Measurements from ENCODE around the gene CYGB.

CYGB gene

GRCh38 chr17:76537578-76538280 is at the start of gene CYGB:
Gene CYGB (minus strand): TSS chr17:76537709. CDS start chr17:76537542, 167 bp downstream.
- peak; percentile 62 for DNase-seq (ENCODE audit: low spot score)

DNA sequence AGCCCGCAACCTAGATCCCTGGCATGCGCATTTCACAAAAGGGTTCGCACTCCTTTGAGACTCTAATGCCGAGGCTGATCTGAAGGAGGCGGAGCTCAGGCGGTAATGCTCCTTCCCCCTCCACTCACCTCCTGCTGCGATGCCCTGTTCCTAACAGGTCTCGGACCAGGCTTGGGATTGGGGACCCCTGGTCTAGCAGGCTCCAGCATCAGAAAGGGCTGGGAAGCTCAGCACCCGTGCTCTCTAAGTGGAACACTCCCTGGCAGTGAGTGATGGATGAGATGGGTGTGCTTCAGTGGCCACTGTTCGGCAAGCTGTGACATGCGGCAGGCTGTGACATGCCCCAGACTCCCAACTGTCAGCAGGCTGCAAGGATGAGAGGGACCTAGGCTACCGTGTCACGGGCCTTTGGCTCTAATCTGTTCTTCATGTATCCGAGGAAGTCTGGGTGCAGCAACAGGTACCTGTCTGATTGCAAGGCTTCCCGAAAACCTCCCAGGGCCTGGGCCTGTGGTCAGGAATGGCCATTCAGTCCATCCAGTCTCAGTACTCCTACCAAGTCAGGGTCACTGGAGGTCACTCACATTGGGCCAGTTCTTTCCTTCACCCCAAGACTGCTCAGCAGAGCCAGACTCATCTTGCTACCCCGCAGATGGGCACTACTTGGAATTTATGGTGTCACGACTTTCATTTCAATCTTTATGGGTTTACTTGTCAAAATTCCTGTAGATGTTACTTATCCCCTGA is 49.4 kb upstream of the CYGB start:
- DNase-seq (ENCODE audit: low spot score), result no peak

- DNase-seq (ENCODE audit: low spot score), result peak; percentile 48
Observed at GRCh38 chr17:76585649-76586593, 48.4 kb upstream of the CYGB start, which contains the start of gene ST6GALNAC2. Gene ST6GALNAC2 (minus strand): TSS chr17:76585860. CDS start chr17:76585808, 52 bp downstream.

- DNase-seq (ENCODE audit: low spot score), result no peak
Observed at GRCh38 chr17:76585033-76585648, 47.6 kb upstream of the CYGB start.

- DNase-seq (ENCODE audit: low spot score), result no peak
Observed at GRCh38 chr17:76584427-76585032, 47.0 kb upstream of the CYGB start.

DNA sequence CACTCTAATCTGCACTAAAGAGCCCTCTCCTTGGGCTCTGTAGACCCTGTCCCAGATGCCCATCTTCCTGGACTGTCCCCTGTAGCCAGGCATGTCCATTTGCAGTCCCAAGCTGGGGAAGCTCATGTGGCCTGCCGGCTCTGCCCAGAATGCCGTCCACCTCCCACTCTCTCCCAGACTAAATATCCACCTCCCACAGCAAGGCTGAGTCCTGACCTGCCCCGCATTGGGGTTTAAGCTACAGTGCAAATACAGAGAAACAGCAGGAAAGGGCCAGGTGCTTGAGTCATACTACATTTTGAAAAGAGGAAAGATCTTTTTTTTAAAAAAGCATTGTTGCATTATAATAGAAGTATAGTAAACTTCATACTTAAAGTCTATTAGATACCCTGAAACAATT is 45.2 kb upstream of the CYGB start:
- DNase-seq (ENCODE audit: low spot score), result no peak

- DNase-seq (ENCODE audit: low spot score), result no peak
Observed at GRCh38 chr17:76581515-76581914, 44.0 kb upstream of the CYGB start.

DNA sequence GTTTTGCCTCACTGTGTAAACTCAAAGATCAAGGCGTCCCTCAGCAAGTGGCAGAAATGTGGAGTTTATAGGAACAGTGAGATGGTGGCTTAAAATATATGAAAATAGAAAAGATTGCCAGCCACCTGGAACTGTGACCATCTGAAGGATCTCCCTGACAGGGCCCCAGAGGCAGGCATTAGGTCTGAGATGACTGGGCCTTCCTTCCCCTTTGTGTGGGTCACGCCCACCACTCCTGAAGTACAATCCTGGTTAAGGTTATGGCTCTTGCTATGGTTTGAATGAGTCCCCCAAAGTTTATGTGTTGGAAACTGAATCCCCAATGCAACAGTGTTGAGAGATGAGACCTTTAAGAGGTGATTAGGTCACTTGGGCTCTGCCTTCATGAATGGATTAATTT is 41.8 kb upstream of the CYGB start:
- DNase-seq (ENCODE audit: low spot score), result no peak

- DNase-seq (ENCODE audit: low spot score), result no peak
Observed at GRCh38 chr17:76578376-76578775, 40.9 kb upstream of the CYGB start.

- DNase-seq (ENCODE audit: low spot score), result no peak
Observed at GRCh38 chr17:76577876-76578275, 40.4 kb upstream of the CYGB start.

GRCh38 chr17:76576189-76576588 is 38.7 kb upstream of the CYGB start:
- DNase-seq (ENCODE audit: low spot score), result no peak

GRCh38 chr17:76575570-76575969 is 38.1 kb upstream of the CYGB start:
- no peak for DNase-seq (ENCODE audit: low spot score)

- DNase-seq (ENCODE audit: low spot score), result no peak
Observed at GRCh38 chr17:76574166-76574565, 36.7 kb upstream of the CYGB start.

DNA sequence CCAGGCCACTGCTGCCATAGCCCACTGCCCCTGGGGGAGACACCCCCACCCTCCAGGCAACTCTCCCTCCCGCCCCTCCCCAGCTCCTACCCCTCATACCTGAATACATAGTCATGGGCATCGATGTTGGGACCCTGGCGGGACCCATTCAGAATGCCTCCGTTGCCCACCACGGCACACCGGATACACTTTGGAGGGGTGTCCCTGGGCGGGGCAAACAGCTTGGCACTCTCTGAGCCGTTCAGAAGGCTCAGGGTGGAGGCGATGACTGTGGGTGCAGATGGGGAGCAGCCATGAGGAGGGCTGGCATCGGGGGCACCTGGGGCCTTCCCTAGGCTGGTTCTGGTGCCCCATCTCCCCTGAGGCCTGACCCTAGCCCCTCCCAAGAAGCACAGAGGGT is 35.6 kb upstream of the CYGB start:
- no peak for DNase-seq (ENCODE audit: low spot score)

DNA sequence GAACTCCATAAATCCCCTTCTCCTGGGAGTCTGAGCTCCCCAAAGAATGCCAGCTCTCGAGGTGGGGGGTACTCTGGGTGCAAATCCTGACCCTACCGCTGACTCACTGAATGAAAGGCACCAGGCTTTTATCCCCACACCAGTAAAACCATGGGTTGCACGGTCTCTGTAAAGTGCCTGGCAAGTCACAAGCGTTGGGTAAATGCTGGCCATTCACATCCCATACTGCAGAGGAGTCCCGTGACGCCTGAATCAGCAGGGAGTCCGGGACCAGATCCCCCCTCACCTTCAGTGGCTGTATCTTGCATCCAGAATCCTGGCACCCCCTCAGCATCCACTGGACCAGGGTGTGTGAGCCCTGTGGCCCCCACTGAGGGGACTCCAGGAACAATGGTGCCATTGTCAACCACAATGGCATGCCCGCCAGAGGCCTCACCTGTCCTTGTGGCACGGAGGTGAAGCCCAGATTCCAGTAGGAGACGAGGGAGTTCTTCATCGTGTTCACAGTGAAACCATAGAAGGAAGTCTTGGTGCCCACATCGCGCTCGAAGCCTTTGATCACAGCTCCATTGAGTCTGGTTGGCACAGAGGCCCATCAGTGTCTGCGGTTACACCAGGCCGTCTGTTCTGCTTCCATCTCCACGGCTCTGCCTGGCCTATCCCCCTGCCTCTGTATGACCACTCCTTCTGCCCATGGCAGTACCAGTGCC is 34.8 kb upstream of the CYGB start:
- DNase-seq (ENCODE audit: low spot score), result no peak

GRCh38 chr17:76570877-76571471 is 33.5 kb upstream of the CYGB start:
- DNase-seq (ENCODE audit: low spot score), result no peak

GRCh38 chr17:76570457-76570856 is 32.9 kb upstream of the CYGB start:
- DNase-seq (ENCODE audit: low spot score), result no peak

- no peak for DNase-seq (ENCODE audit: low spot score)
Observed at GRCh38 chr17:76569607-76570279, 32.2 kb upstream of the CYGB start.

DNA sequence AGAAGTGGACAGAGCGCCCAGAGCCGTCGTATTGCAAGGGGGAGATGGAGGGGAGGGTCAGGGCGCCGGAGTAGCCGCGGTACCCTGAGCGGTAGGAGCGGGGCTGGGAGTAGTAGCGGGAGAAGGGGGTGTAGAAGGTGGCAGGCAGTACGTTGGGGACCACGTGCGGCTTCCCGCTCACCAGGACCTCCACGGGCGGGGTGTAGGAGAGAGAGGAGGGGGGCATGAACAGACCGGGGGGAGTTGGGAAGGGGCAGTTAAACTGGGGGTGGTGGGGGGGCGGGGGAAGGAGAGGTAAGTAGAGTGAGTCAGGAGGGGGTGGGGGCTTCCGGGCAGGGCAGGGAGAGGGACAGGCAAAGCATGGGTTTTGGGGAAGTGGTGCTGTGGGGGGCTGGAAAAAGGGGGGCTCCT is 31.3 kb upstream of the CYGB start:
- DNase-seq (ENCODE audit: low spot score), result no peak

All from hepatic stellate cell (primary cell).